ENCODE data around the gene EPB41. TPM values are rescaled to one million over a fixed set of nuclear protein-coding genes. Genes with fewer than 3 reads are reported as not detected.

The EPB41 gene
- total and polyA plus RNA-seq, 2 donors (not counting 3 experiments of a cell fraction or from before 2014, with no cell fraction given): 22.3 to 45.7 TPM

- intact Hi-C loops (cut with micrococcal nuclease) (no loop called here), dilution Hi-C loops (cut with MboI; ENCODE audit: extremely low pct_ligation_motif_present, low sequenced_read_pairs) (no loop called here)
- Histone ChIP-seq H3K36me3 (ENCODE audit: control insufficient read depth in 2 of 2, extremely low read depth in 1 of 2, insufficient read depth in 2 of 2, low read length in 2 of 2) (peaks cover 17 to 18% of the 10 kb centered on the region in 2 experiments), H2AFZ (ENCODE audit: low read depth, low read length) (no peak overlapping the region), H3K27me3 (ENCODE audit: control insufficient read depth in 2 of 2, insufficient read depth in 2 of 2, low read length in 2 of 2) (no peaks in the 10 kb centered on the region), H3K4me3 (replicated peaks in 1 of 3; ENCODE audit: insufficient read depth in 1 of 3, low read depth in 1 of 3, low read length in 3 of 3) (no peak overlapping the region), H3K9ac (replicated peaks; ENCODE audit: extremely low read depth, insufficient read depth, low read length) (no peak overlapping the region), H4K20me1 (replicated peaks; ENCODE audit: control insufficient read depth, extremely low read depth, insufficient read depth, low read length) (peaks cover 8% of the 10 kb centered on the region), H3K4me1 (ENCODE audit: control insufficient read depth, extremely low read depth, insufficient read depth, low read length) (no peaks in the 10 kb centered on the region), H3K27ac (ENCODE audit: insufficient read depth, low read depth, low read length) (no peak overlapping the region), H3K9me1 (replicated peaks; ENCODE audit: control insufficient read depth, extremely low read depth, insufficient read depth, low read length) (no peaks in the 10 kb centered on the region), H3K4me2 (ENCODE audit: insufficient read depth, low read length) (no peak overlapping the region), H3K79me2 (ENCODE audit: control insufficient read depth, insufficient read depth, low read length) (peaks cover 73% of the 10 kb centered on the region), H3K9me3 (replicated peaks; ENCODE audit: control insufficient read depth, insufficient read depth, low read length) (no peaks in the 10 kb centered on the region)
- no TSS peak for BruUV-seq (replicated peaks)
- ChIA-PET CTCF (interaction anchor here (1.6 kb wide), 1 partner anchor 8 kb away, joined by 3 read pairs; no protein-coding TSS in a partner anchor), POLR2A (no interaction called here)
- no peak for DNase-seq (ENCODE audit: low read depth, low spot score)
- peak; percentile 63 for FAIRE-seq
- TF ChIP-seq POLR2AphosphoS5 (IDR thresholded peaks at IDR 0.05; ENCODE audit: insufficient read depth, low read depth, low read length) (no peak), GATA2 (IDR thresholded peaks at IDR 0.05; ENCODE audit: insufficient read depth, insufficient read length, low read depth, low read length) (no peak), MYC (IDR thresholded peaks at IDR 0.05; ENCODE audit: low read depth, low read length) (no peak), EZH2 (IDR thresholded peaks at IDR 0.05; ENCODE audit: borderline replicate concordance, low read depth, low read length, severe bottlenecking) (no peak), FOS (IDR thresholded peaks at IDR 0.05; ENCODE audit: borderline replicate concordance, insufficient read depth, low read length) (no peak), JUN (IDR thresholded peaks at IDR 0.05; ENCODE audit: borderline replicate concordance, insufficient read depth, insufficient read length, low read depth) (no peak), POLR2A (IDR thresholded peaks at IDR 0.05; ENCODE audit: low read depth, low read length) (no peak)
- TF ChIP-seq, protein P1, sequence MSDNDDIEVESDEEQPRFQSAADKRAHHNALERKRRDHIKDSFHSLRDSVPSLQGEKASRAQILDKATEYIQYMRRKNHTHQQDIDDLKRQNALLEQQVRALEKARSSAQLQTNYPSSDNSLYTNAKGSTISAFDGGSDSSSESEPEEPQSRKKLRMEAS (IDR thresholded peaks at IDR 0.05; ENCODE audit: insufficient read depth, insufficient read length): no peak
- TF ChIP-seq, protein P2, sequence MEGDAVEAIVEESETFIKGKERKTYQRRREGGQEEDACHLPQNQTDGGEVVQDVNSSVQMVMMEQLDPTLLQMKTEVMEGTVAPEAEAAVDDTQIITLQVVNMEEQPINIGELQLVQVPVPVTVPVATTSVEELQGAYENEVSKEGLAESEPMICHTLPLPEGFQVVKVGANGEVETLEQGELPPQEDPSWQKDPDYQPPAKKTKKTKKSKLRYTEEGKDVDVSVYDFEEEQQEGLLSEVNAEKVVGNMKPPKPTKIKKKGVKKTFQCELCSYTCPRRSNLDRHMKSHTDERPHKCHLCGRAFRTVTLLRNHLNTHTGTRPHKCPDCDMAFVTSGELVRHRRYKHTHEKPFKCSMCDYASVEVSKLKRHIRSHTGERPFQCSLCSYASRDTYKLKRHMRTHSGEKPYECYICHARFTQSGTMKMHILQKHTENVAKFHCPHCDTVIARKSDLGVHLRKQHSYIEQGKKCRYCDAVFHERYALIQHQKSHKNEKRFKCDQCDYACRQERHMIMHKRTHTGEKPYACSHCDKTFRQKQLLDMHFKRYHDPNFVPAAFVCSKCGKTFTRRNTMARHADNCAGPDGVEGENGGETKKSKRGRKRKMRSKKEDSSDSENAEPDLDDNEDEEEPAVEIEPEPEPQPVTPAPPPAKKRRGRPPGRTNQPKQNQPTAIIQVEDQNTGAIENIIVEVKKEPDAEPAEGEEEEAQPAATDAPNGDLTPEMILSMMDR (IDR thresholded peaks at IDR 0.05; ENCODE audit: extremely low read depth in 1 of 2, insufficient read depth in 1 of 2, low read depth in 1 of 2, low read length in 2 of 2): no peak
Measured at GRCh38 chr1:29162025-29162424, 247.7 kb downstream of the EPB41 start.

All from endothelial cell of umbilical vein (primary cell).